H1 (cell line): ENCODE measurements around the gene LEMD2. TPM values are rescaled to one million over a fixed set of nuclear protein-coding genes. Genes with fewer than 3 reads are reported as not detected.
A peak's percentile ranks its signal among the peaks of the same experiment; 100 is the strongest.

Source experiments
- CTCF ChIA-PET: fragments of 300-600 bp; sonication (Branson Sonifier 250); formaldehyde crosslinking; loops from one replicate; lab custom pipeline; 2021; ENCODE audit not compliant: partially characterized antibody; lab: Charles Lee
- POLR2A ChIA-PET: fragments of 300-600 bp; sonication (Branson Sonifier 250); formaldehyde crosslinking; loops from one replicate; lab custom pipeline; 2021; ENCODE audit warnings: inconsistent platforms; ENCODE audit not compliant: partially characterized antibody; lab: Charles Lee
- DNase-seq, 2 experiments: peaks; one replicate each; pipeline versions ENCODE4 v3.0.0 to v3.0.0-alpha.2; 2010 to 2022; ENCODE audit warnings: low spot score in 2 of 2, low read depth in 1 of 2, mixed read lengths in 1 of 2
- FAIRE-seq: peaks from 2 replicates; lab custom pipeline; 2011; peaks lifted over from hg19 to GRCh38; lab: Jason Lieb, UNC
- H2AFZ ChIP-seq: 2 replicates; pipeline ENCODE4 v1.8.1; 2012; ENCODE audit warnings: low read length, inconsistent platforms
- H2AK5ac ChIP-seq: 2 replicates; pipeline ENCODE4 v1.6.1; 2013; ENCODE audit warnings: low read depth, low read length
- H2BK120ac ChIP-seq: replicated peaks from 2 replicates; pipeline ENCODE3; 2013; ENCODE audit warnings: low read depth, low read length, inconsistent platforms
- H2BK12ac ChIP-seq: 2 replicates; pipeline ENCODE4 v1.6.1; 2013; ENCODE audit warnings: low read depth, low read length
- H2BK15ac ChIP-seq: 2 replicates; pipeline ENCODE4 v1.6.1; 2013; ENCODE audit warnings: low read length
- H2BK20ac ChIP-seq: 2 replicates; pipeline ENCODE4 v1.6.1; 2013; ENCODE audit warnings: low read length
- H2BK5ac ChIP-seq: 2 replicates; pipeline ENCODE4 v1.6.1; 2013; ENCODE audit warnings: low read depth, low read length
- H3K14ac ChIP-seq: 2 replicates; pipeline ENCODE4 v1.6.1; 2013; ENCODE audit warnings: inconsistent platforms; ENCODE audit not compliant: insufficient read length
- H3K18ac ChIP-seq: 2 replicates; pipeline ENCODE4 v1.6.1; 2013; ENCODE audit warnings: low read length; ENCODE audit errors: extremely low read depth
- H3K23ac ChIP-seq: 2 replicates; pipeline ENCODE4 v1.6.1; 2013; ENCODE audit warnings: inconsistent platforms; ENCODE audit not compliant: insufficient read length
- H3K23me2 ChIP-seq: 2 replicates; pipeline ENCODE4 v1.6.1; 2013; ENCODE audit warnings: low read depth, low read length
- H3K27ac ChIP-seq: 2 replicates; pipeline ENCODE4 v1.6.1; 2011; ENCODE audit warnings: low read depth, low read length, inconsistent platforms
- H3K27me3 ChIP-seq, 4 experiments: replicated peaks in 1 of 4; 1 replicate in 1 of 4; 2 replicates in 3 of 4; pipeline versions ENCODE4 v1.6.1 to v1.8.1; 2011 to 2013; ENCODE audit warnings: low read length in 3 of 4, mild to moderate bottlenecking in 3 of 4, inconsistent platforms in 2 of 4, mixed read lengths in 2 of 4, moderate library complexity in 1 of 4; ENCODE audit not compliant: control insufficient read depth in 3 of 4, insufficient read depth in 3 of 4; ENCODE audit errors: extremely low read depth in 1 of 4
- H3K36me3 ChIP-seq, 4 experiments: 2 replicates each; pipeline versions ENCODE4 v1.6.1 to v1.8.1; 2011 to 2013; ENCODE audit warnings: mild to moderate bottlenecking in 4 of 4, low read length in 3 of 4, moderate library complexity in 2 of 4, control low read depth in 1 of 4, inconsistent platforms in 1 of 4; ENCODE audit not compliant: insufficient read depth in 4 of 4, control insufficient read depth in 2 of 4
- H3K4ac ChIP-seq: replicated peaks from 2 replicates; pipeline ENCODE3; 2013; ENCODE audit warnings: low read length, low read depth, mixed read lengths, inconsistent platforms; ENCODE audit not compliant: insufficient read length
- H3K4me1 ChIP-seq, 4 experiments: replicated peaks in 1 of 4; 1 replicate in 1 of 4; 2 replicates in 3 of 4; pipeline versions ENCODE4 v1.6.1 to v1.8.1; 2011 to 2013; ENCODE audit warnings: low read length in 3 of 4, inconsistent platforms in 2 of 4, mixed read lengths in 1 of 4; ENCODE audit not compliant: insufficient read depth in 4 of 4, control insufficient read depth in 3 of 4
- H3K4me2 ChIP-seq, 2 experiments: 2 replicates each; pipeline versions ENCODE4 v1.6.1 to v1.8.1; 2011 to 2013; ENCODE audit warnings: low read depth in 2 of 2, low read length in 2 of 2, control low read depth in 1 of 2, inconsistent platforms in 1 of 2, mild to moderate bottlenecking in 1 of 2; ENCODE audit not compliant: insufficient read depth in 1 of 2
- H3K4me3 ChIP-seq, 4 experiments: fragments of 200-600, 300-600 bp in 1 of 4; sonication (generic), shearing (Covaris generic), sonication (Bioruptor Twin) in 1 of 4; 2 replicates each; pipeline versions ENCODE4 v1.5.1 to v1.8.1; 2011 to 2016; ENCODE audit warnings: low read length in 4 of 4, low read depth in 3 of 4, control low read depth in 2 of 4, inconsistent platforms in 2 of 4, mild to moderate bottlenecking in 2 of 4, mixed read lengths in 1 of 4, moderate library complexity in 1 of 4; ENCODE audit not compliant: insufficient read depth in 2 of 4; ENCODE audit errors: extremely low read depth in 1 of 4
- H3K56ac ChIP-seq: replicated peaks from 2 replicates; pipeline ENCODE3; 2013; ENCODE audit warnings: low read depth, mild to moderate bottlenecking, mixed read lengths, low read length, inconsistent platforms; ENCODE audit not compliant: insufficient read length
- H3K79me1 ChIP-seq: 2 replicates; pipeline ENCODE4 v1.6.1; 2013; ENCODE audit warnings: low read depth, low read length, control low read depth
- H3K79me2 ChIP-seq, 2 experiments: 2 replicates each; pipeline versions ENCODE4 v1.6.1 to v1.8.1; 2012 to 2013; ENCODE audit warnings: low read length in 2 of 2, mild to moderate bottlenecking in 2 of 2, inconsistent platforms in 1 of 2; ENCODE audit not compliant: insufficient read depth in 2 of 2, control insufficient read depth in 1 of 2
- H3K9ac ChIP-seq, 4 experiments: replicated peaks in 1 of 4; 1 replicate in 1 of 4; 2 replicates in 3 of 4; pipeline versions ENCODE4 v1.6.1 to v1.8.1; 2011 to 2013; ENCODE audit warnings: low read depth in 3 of 4, low read length in 3 of 4, control low read depth in 2 of 4, mild to moderate bottlenecking in 2 of 4, moderate library complexity in 2 of 4, inconsistent platforms in 1 of 4; ENCODE audit errors: extremely low read depth in 1 of 4
- H3K9me3 ChIP-seq, 2 experiments: 2 replicates each; pipeline versions ENCODE4 v1.6.1 to v1.8.1; 2012 to 2013; ENCODE audit warnings: mild to moderate bottlenecking in 2 of 2, moderate library complexity in 2 of 2, control low read depth in 1 of 2, inconsistent platforms in 1 of 2, low read depth in 1 of 2, low read length in 1 of 2, mixed read lengths in 1 of 2; ENCODE audit not compliant: insufficient read depth in 2 of 2
- H4K20me1 ChIP-seq, 2 experiments: replicated peaks in 1 of 2; 2 replicates each; pipeline versions ENCODE3 to v1.8.1; 2011 to 2013; ENCODE audit warnings: inconsistent platforms in 2 of 2, low read length in 2 of 2, mild to moderate bottlenecking in 1 of 2; ENCODE audit not compliant: insufficient read depth in 2 of 2, control insufficient read depth in 1 of 2
- H4K5ac ChIP-seq: 2 replicates; pipeline ENCODE4 v1.6.1; 2013; ENCODE audit warnings: low read length, low read depth, mixed read lengths, inconsistent platforms; ENCODE audit not compliant: insufficient read length
- H4K8ac ChIP-seq: 2 replicates; pipeline ENCODE4 v1.8.0; 2013; ENCODE audit warnings: mild to moderate bottlenecking, moderate library complexity, low read length, inconsistent platforms; ENCODE audit not compliant: insufficient read depth; ENCODE audit errors: extremely low read depth
- H4K91ac ChIP-seq: replicated peaks from 2 replicates; pipeline ENCODE3; 2013; ENCODE audit warnings: low read length, mixed read lengths, inconsistent platforms; ENCODE audit not compliant: insufficient read length
- ASH2L ChIP-seq: fragments of 200-600, 300-600 bp; sonication (generic); IDR thresholded peaks from one replicate; pipeline ENCODE4 v1.7.1; 2017; ENCODE audit warnings: low read length
- ATF3 ChIP-seq: IDR thresholded peaks from 2 replicates; pipeline ENCODE4 v1.6.1; 2011; ENCODE audit warnings: low read depth, mild to moderate bottlenecking, low read length; ENCODE audit not compliant: insufficient read depth
- CREB1 ChIP-seq: IDR thresholded peaks from 2 replicates; pipeline ENCODE4 v1.6.1; 2012; ENCODE audit warnings: inconsistent platforms
- EZH2 ChIP-seq: fragments of 200-600 bp; sonication (generic); IDR thresholded peaks from 2 replicates; pipeline ENCODE4 v1.7.1; 2012; ENCODE audit warnings: low read depth, mild to moderate bottlenecking, moderate library complexity, low read length, inconsistent platforms; ENCODE audit not compliant: severe bottlenecking
- HDAC6 ChIP-seq: IDR thresholded peaks from one replicate; pipeline ENCODE4 v1.7.1; 2012; ENCODE audit warnings: low read depth, mild to moderate bottlenecking, inconsistent platforms, low read length, moderate library complexity
- JUN ChIP-seq: IDR thresholded peaks from 2 replicates; pipeline ENCODE4 v1.6.1; 2011; ENCODE audit warnings: low read depth, mild to moderate bottlenecking, improper control_type of control experiment, low read length
- KDM4A ChIP-seq: IDR thresholded peaks from one replicate; pipeline ENCODE4 v1.7.1; 2012; ENCODE audit warnings: low read depth, mild to moderate bottlenecking, moderate library complexity, low read length, inconsistent platforms; ENCODE audit not compliant: severe bottlenecking
- KDM5A ChIP-seq: fragments of 200-600 bp; IDR thresholded peaks from 2 replicates; pipeline ENCODE4 v1.7.1; 2012; ENCODE audit warnings: mild to moderate bottlenecking, low read length, inconsistent platforms, mixed read lengths
- POLR2AphosphoS5 ChIP-seq: IDR thresholded peaks from 2 replicates; pipeline ENCODE4 v1.6.1; 2011; ENCODE audit warnings: low read depth, low read length
- RAD21 ChIP-seq, 2 experiments: IDR thresholded peaks in 1 of 2; conservative IDR thresholded peaks in 1 of 2; 2 replicates each; pipeline ENCODE4 v1.6.1; 2011; ENCODE audit warnings: low read depth in 2 of 2, low read length in 2 of 2, improper control_type of control experiment in 1 of 2, inconsistent platforms in 1 of 2, mild to moderate bottlenecking in 1 of 2, moderate library complexity in 1 of 2
- SAP30 ChIP-seq: fragments of 300-600 bp; sonication (generic); IDR thresholded peaks from 2 replicates; pipeline ENCODE4 v1.7.1; 2012; ENCODE audit warnings: low read length, moderate library complexity, mild to moderate bottlenecking, inconsistent platforms; ENCODE audit not compliant: insufficient read depth, insufficient replicate concordance
- TAF1 ChIP-seq: IDR thresholded peaks from 2 replicates; pipeline ENCODE4 v1.6.1; 2011; ENCODE audit warnings: mild to moderate bottlenecking, low read depth, low read length
- TAF7 ChIP-seq: optimal IDR thresholded peaks from 2 replicates; pipeline ENCODE3; 2011; ENCODE audit warnings: low read depth, mild to moderate bottlenecking, inconsistent platforms, low read length, moderate library complexity, borderline replicate concordance
- WGBS, 2 experiments: shearing (Covaris generic) in 1 of 2; methylation state at CpG; one replicate each; pipeline versions ENCODE4 v1.1.6 to v1.1.7; 2013 to 2015; ENCODE audit warnings: low lambda C conversion rate in 2 of 2, mixed read lengths in 2 of 2, inconsistent platforms in 1 of 2, low coverage in 1 of 2, missing lambda C conversion rate in 1 of 2; ENCODE audit not compliant: insufficient replicate concordance in 2 of 2, insufficient coverage in 1 of 2, insufficient read length in 1 of 2; ENCODE audit errors: extremely low coverage in 1 of 2, missing lambda C conversion rate in 1 of 2; 5-methylcytosine and 5-hydroxymethylcytosine counted together
- polyA plus RNA-seq, 7 experiments: library from polyadenylated mRNA; depleted of rRNA in 3 of 7; stranded (reverse) in 5 of 7; unstranded in 2 of 7; fragments of >200 nt in 5 of 7; fragments of 200-250 nt in 2 of 7; gene quantifications; 1 replicate in 5 of 7; 2 replicates in 1 of 7; 4 replicates in 1 of 7; pipeline versions ENCODE4 v1.2.1 to v1.2.3, GENCODE V29; 2011 to 2013; ENCODE audit warnings: missing spikeins in 2 of 7, mixed read lengths in 2 of 7
- total RNA-seq: library from RNA; stranded (reverse); fragmentation: NEBNext Ultra II Directional; extraction: Animal tissue kit (Norgen Biotek cat#: 25700); gene quantifications from 2 replicates; pipeline ENCODE4 v1.2.1, GENCODE V29; 2021

LEMD2 gene
- total and polyA plus RNA-seq, 2 of the 8 experiments (the other 6 are each of a cell fraction or from before 2014, with no cell fraction given) = 32.7 to 57.3 TPM

- ChIA-PET POLR2A (interaction anchor here (1.6 to 4.5 kb wide), 3 partner anchors 9 to 16 kb away, joined by 5 to 39 read pairs (median 34); no protein-coding TSS in a partner anchor), CTCF (interaction anchor here (1.2 to 2.2 kb wide), 8 partner anchors 8 to 140 kb away, joined by 3 to 11 read pairs (median 5); no protein-coding TSS in a partner anchor)
- Histone ChIP-seq H3K79me1 (peaks cover 8% of the 10 kb centered on the region), H3K23me2 (peaks cover 2% of the 10 kb centered on the region), H3K4me3 (peak overlapping the region in 2 of 4 experiments; percentile 1 to 94; a peak in 3 of 8 replicates), H3K27me3 (no peaks in the 10 kb centered on the region), H3K9ac (0 out of 7 replicates have a peak overlapping the region, but pooled peaks of 1 of the 4 experiments have one; percentile 19), H4K8ac (no peak overlapping the region), H2BK12ac (no peak overlapping the region), H3K4me2 (peak overlapping the region; percentile 83 to 93; a peak in 1 of 4 replicates), H3K4me1 (peaks cover 26 to 65% (median 31%) of the 10 kb centered on the region in 4 experiments), H3K23ac (no peak overlapping the region), H3K4ac (no peak overlapping the region), H2AK5ac (no peak overlapping the region), H3K56ac (no peak overlapping the region), H2BK20ac (no peak overlapping the region), H3K14ac (no peak overlapping the region), H3K36me3 (peaks cover 10 to 39% (median 21%) of the 10 kb centered on the region in 4 experiments), H3K79me2 (peaks cover 11 to 45% of the 10 kb centered on the region in 2 experiments), H4K20me1 (peaks cover 0 to 2% of the 10 kb centered on the region in 2 experiments), H4K91ac (no peak overlapping the region), H2AFZ (no peak overlapping the region), H4K5ac (no peak overlapping the region), H2BK120ac (no peak overlapping the region), H2BK15ac (no peak overlapping the region), H3K27ac (no peak overlapping the region), H2BK5ac (peak overlapping the region; percentile 81; the same call in 1 of the 2 replicates), H3K9me3 (no peaks in the 10 kb centered on the region), H3K18ac (no peak overlapping the region)
- FAIRE-seq = no peak
- 86% methylated on average over 3 of the region's 3 CpGs; no CpG with 5 or more reads in 1 of the 2 experiments for WGBS, 2 experiments
- DNase-seq = no peak
- no peak for TF ChIP-seq HDAC6
- TF ChIP-seq POLR2AphosphoS5 = no peak
- no peak for TF ChIP-seq ASH2L
- no peak for TF ChIP-seq KDM4A
- TF ChIP-seq SAP30 = no peak
- TF ChIP-seq TAF7 = no peak
- no peak for TF ChIP-seq EZH2
- TF ChIP-seq ATF3 = no peak
- TF ChIP-seq KDM5A = no peak
- TF ChIP-seq CREB1 = no peak
- no peak for TF ChIP-seq TAF1
- no peak for TF ChIP-seq JUN
- TF ChIP-seq RAD21 (IDR thresholded peaks at IDR 0.05 in 1 of 2, conservative IDR thresholded peaks at IDR 0.05 in 1 of 2; ENCODE audit: low read depth in 2 of 2, low read length in 2 of 2) = no peak
Measured at GRCh38 chr6:33786736-33787135, 2.2 kb downstream of the LEMD2 start.
